ENCODE results near the gene WWOX. TPM values are rescaled to one million over a fixed set of nuclear protein-coding genes. Genes with fewer than 3 reads are reported as not detected.

WWOX gene
- total RNA-seq, 2 experiments from 2014 or later = 19.1 to 23.7 TPM

DNA sequence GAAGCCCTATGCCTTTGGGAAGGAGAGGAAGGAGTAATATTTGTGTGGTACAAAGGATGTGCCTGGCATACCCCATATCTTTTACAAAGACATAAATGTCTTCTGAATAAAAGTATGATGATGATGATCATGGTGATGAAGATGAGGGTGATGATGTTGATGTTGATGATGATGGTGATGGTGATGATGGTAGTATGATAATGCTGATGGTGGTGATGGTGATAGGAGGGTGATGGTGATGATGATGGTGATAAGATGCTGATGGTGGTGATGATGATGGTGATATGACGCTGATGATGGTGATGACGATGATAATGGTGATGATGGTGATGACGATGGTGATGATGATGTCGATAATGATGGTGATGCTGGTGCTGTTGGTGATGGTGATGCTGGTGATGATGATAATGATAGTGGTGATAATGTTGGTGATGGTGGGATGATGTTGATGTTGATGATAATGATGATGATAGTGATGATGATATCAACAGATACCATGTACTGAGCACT lies 684.2 kb downstream of the WWOX start:
- intact Hi-C loops (cut with micrococcal nuclease) = no loop called here
- no peak for TF ChIP-seq CTCF (IDR thresholded peaks at IDR 0.05)
- DNase-seq (no peak), ATAC-seq (no peak)
- CTCF ChIA-PET = interaction anchor here (1.2 kb wide), 1 partner anchor 13 kb away, joined by 5 read pairs; no protein-coding TSS in a partner anchor
- H3K9me3 Mint-ChIP-seq = no peaks in the 10 kb centered on the region
- no peaks in the 10 kb centered on the region for H3K27me3 Mint-ChIP-seq
- H3K4me3 Mint-ChIP-seq = no peak overlapping the region
- no peak overlapping the region for H3K27ac Mint-ChIP-seq
- H3K36me3 Mint-ChIP-seq (ENCODE audit: low read depth) = peaks cover 6% of the 10 kb centered on the region
- POLR2A ChIA-PET = no interaction called here
- peaks cover 13% of the 10 kb centered on the region for H3K4me1 Mint-ChIP-seq (ENCODE audit: low read depth)

GRCh38 chr16:78784771-78785170 lies 685.3 kb downstream of the WWOX start:
- Mint-ChIP-seq H3K27ac (no peak overlapping the region), H3K36me3 (ENCODE audit: low read depth) (peaks cover 6% of the 10 kb centered on the region), H3K9me3 (no peaks in the 10 kb centered on the region), H3K27me3 (no peaks in the 10 kb centered on the region), H3K4me3 (no peak overlapping the region), H3K4me1 (ENCODE audit: low read depth) (peaks cover 9% of the 10 kb centered on the region)
- CTCF ChIA-PET = no interaction called here
- DNase-seq (no peak), ATAC-seq (no peak)
- intact Hi-C loops (cut with micrococcal nuclease) = no loop called here
- POLR2A ChIA-PET = no interaction called here
- no peak for TF ChIP-seq CTCF (IDR thresholded peaks at IDR 0.05)

DNA sequence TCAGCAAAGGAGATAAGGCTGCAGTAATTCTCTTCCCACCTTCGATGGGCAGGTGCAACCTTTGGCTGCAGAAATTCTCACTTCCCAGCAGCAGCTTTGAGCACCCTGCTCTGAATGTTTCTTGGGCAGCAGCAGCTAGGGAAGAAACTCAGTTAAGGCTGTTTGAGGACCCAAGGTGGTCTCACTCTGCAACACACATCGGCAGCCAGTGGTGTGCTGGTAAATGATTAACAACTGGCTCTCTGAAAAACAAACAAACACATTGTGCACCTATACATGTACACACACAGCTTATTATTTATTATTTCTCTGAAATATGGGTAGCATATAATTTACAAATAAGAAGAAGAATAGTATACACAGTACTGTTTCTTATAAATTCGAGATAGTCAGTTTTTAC lies 685.8 kb downstream of the WWOX start:
- POLR2A ChIA-PET = no interaction called here
- CTCF ChIA-PET = no interaction called here
- intact Hi-C loops (cut with micrococcal nuclease) = no loop called here
- Mint-ChIP-seq H3K4me3 (no peak overlapping the region), H3K27me3 (no peaks in the 10 kb centered on the region), H3K4me1 (ENCODE audit: low read depth) (peaks cover 8% of the 10 kb centered on the region), H3K27ac (no peak overlapping the region), H3K36me3 (ENCODE audit: low read depth) (peaks cover 6% of the 10 kb centered on the region), H3K9me3 (no peaks in the 10 kb centered on the region)
- TF ChIP-seq CTCF (IDR thresholded peaks at IDR 0.05) = no peak
- DNase-seq = no peak
- ATAC-seq = no peak

DNA sequence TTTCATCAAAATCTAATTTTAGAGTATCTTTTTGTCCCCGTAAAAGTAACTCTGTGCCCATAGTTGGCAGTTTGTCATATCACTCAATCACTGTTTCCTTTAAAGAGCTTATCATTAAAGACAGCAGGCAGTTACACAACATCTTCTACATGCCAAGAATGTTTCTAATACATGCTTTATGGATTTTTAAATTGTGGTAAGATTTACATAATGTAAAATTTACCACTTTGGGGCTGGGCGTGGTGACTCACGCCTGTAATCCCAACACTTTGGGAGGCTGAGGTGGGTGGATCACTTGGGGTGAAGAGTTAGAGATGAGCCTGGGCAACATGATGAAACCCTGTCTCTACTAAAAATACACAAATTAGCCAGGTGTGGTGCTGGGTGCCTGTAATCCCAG lies 687.2 kb downstream of the WWOX start:
- DNase-seq (no peak), ATAC-seq (no peak)
- ChIA-PET POLR2A (interaction anchor here (0.7 kb wide), 1 partner anchor 912 kb away, joined by 4 read pairs; no protein-coding TSS in a partner anchor), CTCF (no interaction called here)
- H3K9me3 Mint-ChIP-seq = no peaks in the 10 kb centered on the region
- intact Hi-C loops (cut with micrococcal nuclease) = no loop called here
- H3K4me1 Mint-ChIP-seq (ENCODE audit: low read depth) = peaks cover 10% of the 10 kb centered on the region
- peaks cover 5% of the 10 kb centered on the region for H3K36me3 Mint-ChIP-seq (ENCODE audit: low read depth)
- no peak overlapping the region for H3K4me3 Mint-ChIP-seq
- no peak for TF ChIP-seq CTCF (IDR thresholded peaks at IDR 0.05)
- no peak overlapping the region for H3K27ac Mint-ChIP-seq
- no peaks in the 10 kb centered on the region for H3K27me3 Mint-ChIP-seq

GRCh38 chr16:78788276-78788675 lies 688.8 kb downstream of the WWOX start:
- H3K9me3 Mint-ChIP-seq = no peaks in the 10 kb centered on the region
- POLR2A ChIA-PET = no interaction called here
- no peaks in the 10 kb centered on the region for H3K27me3 Mint-ChIP-seq
- CTCF ChIA-PET = no interaction called here
- ATAC-seq (no peak), DNase-seq (no peak)
- no peaks in the 10 kb centered on the region for H3K36me3 Mint-ChIP-seq (ENCODE audit: low read depth)
- intact Hi-C loops (cut with micrococcal nuclease) = no loop called here
- no peak overlapping the region for H3K4me3 Mint-ChIP-seq
- TF ChIP-seq CTCF (IDR thresholded peaks at IDR 0.05) = no peak
- peaks cover 10% of the 10 kb centered on the region for H3K4me1 Mint-ChIP-seq (ENCODE audit: low read depth)
- no peak overlapping the region for H3K27ac Mint-ChIP-seq

Measured in activated CD8-positive, alpha-beta T cell treated with anti-CD3 and anti-CD28 coated beads for 36 hours (primary cell).